SK-N-MC (cell line): ENCODE data around the gene TNRC6B.

Source experiments
- EZH2 ChIP-seq: fragments of 200-600 bp; sonication (generic); IDR thresholded peaks from one replicate; pipeline ENCODE4 v1.6.1; 2017; ENCODE audit warnings: antibody characterized with exemption
- FOXP2 ChIP-seq: optimal IDR thresholded peaks from 2 replicates; pipeline ENCODE3; 2011; ENCODE audit warnings: mild to moderate bottlenecking, moderate library complexity; ENCODE audit not compliant: insufficient read depth; ENCODE audit errors: extremely low read length, control extremely low read depth
- POLR2AphosphoS5 ChIP-seq: IDR thresholded peaks from 2 replicates; pipeline ENCODE4 v1.6.1; 2012; ENCODE audit warnings: mild to moderate bottlenecking, low read depth, low read length, borderline replicate concordance

DNA sequence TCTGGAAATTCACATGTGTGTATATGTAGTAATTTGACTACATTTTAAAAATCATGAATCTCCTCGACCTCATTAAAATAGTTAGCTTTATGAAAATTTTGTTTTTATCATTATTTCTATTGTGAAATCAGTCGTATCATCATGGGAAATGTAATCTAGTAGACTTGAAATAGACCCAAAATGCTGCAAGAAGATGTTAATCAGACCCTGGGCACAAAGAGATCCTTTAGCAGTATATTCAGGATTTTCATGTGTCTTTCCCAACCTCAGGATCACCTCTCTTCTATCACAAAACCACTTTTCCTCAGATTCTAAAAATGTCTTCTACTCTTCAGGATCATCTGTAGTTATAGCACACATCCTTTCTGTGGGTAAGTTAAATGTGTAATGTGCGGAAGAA, 93.7 kb downstream of the TNRC6B start:
- TF ChIP-seq POLR2AphosphoS5 (no peak), EZH2 (no peak), FOXP2 (no peak)
